ENCODE measurements around the gene COL4A3.

COL4A3 gene

DNA sequence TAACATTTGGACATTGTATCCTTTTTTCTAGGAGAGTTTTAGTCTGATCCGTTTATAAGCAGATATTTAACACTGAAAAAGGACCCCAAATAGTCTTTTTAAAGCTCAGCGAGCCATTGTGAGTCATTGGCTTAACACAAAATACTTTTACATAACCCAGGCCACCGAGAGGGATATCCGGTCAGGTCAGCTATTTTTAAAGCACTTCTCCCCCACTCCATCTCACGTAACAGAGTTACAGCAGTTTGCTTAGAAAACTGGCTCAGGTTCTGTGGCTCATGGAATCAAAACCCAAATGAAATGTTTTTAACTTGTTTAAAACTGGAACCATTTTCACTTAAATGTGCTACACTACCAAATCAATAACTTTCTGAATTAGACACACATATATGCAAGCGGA, 23.9 kb downstream of the COL4A3 start:
- DNase-seq (ENCODE audit: insufficient read length) (peak; percentile 17), FAIRE-seq (peak; percentile 90)
- TF ChIP-seq POLR2AphosphoS5 (IDR thresholded peaks at IDR 0.05; ENCODE audit: low read depth, low read length) (no peak), POLR2A (IDR thresholded peaks at IDR 0.05; ENCODE audit: low read depth, low read length) (peak; percentile 54; the same call in 1 of the 2 replicates), TAF1 (IDR thresholded peaks at IDR 0.05; ENCODE audit: borderline replicate concordance, low read depth, low read length) (peak; percentile 37; the same call in 1 of the 2 replicates)

DNA sequence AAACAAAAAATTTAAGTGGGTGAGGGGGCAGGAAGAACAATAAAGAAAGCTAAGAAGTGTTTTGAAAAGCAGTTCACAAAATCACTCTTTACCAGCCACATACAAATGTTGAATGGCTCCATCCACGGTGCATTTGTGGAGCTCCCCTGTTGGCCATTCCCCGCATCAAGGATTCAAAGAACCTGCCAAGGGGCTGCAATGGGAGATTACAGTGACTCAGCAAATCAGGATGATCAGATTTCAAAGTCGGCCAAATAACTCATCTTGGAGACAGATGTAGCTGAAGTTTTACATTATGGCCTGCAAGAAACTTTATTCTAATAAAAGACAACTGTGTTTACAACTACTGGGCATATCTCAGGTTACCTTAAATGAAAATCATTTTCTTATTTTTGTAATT, 26.9 kb downstream of the COL4A3 start:
- no peak for TF ChIP-seq TAF1 (IDR thresholded peaks at IDR 0.05; ENCODE audit: borderline replicate concordance, low read depth, low read length)
- no peak for TF ChIP-seq POLR2AphosphoS5 (IDR thresholded peaks at IDR 0.05; ENCODE audit: low read depth, low read length)
- no peak for TF ChIP-seq POLR2A (IDR thresholded peaks at IDR 0.05; ENCODE audit: low read depth, low read length)
- DNase-seq (ENCODE audit: insufficient read length): no peak
- peak; percentile 60 for FAIRE-seq

DNA sequence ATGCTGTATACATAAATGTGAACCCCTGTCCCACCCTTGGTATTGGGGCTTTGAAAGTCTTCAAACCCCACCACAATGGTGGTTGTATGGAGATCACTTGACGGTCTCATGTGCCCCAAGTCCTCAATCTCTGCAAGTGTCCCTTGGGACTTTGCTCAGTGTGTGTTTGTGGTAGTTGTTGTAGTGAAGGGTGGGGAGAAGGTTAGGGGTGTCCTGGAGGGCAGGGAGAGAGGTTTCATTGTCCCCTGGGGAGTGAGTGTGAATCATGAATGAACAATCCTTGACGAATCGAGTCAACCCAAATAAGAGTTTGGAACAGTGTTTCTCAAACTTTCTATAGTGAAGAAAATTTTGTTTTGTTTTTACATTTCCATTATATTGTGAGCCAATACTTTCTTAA, 28.1 kb downstream of the COL4A3 start:
- FAIRE-seq (no peak), DNase-seq (ENCODE audit: insufficient read length) (no peak)
- TF ChIP-seq POLR2AphosphoS5 (IDR thresholded peaks at IDR 0.05; ENCODE audit: low read depth, low read length): no peak
- TF ChIP-seq TAF1 (IDR thresholded peaks at IDR 0.05; ENCODE audit: borderline replicate concordance, low read depth, low read length): no peak
- no peak for TF ChIP-seq POLR2A (IDR thresholded peaks at IDR 0.05; ENCODE audit: low read depth, low read length)

DNA sequence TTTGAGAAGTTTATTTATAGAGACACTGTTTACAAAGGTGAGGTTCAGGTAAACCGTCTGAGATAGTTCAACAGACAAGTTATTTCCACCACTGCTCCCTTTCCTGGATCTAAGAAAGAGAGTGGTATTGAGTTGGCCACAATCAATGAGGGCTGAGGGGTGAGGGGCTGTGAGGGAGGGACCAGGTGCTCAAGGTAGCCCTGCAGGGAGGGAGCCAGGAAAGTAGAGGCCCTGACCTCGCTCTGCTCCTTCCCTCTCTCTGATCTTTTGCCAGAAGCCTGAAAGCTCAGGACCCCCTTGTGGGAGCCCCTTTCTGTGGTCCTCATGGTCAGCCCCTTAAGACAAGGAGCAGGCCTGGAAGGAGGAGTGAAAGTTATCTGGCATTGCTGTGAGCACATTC, 29.8 kb downstream of the COL4A3 start:
- TF ChIP-seq POLR2AphosphoS5 (IDR thresholded peaks at IDR 0.05; ENCODE audit: low read depth, low read length) (no peak), TAF1 (IDR thresholded peaks at IDR 0.05; ENCODE audit: borderline replicate concordance, low read depth, low read length) (no peak), POLR2A (IDR thresholded peaks at IDR 0.05; ENCODE audit: low read depth, low read length) (no peak)
- FAIRE-seq: no peak
- no peak for DNase-seq (ENCODE audit: insufficient read length)

DNA sequence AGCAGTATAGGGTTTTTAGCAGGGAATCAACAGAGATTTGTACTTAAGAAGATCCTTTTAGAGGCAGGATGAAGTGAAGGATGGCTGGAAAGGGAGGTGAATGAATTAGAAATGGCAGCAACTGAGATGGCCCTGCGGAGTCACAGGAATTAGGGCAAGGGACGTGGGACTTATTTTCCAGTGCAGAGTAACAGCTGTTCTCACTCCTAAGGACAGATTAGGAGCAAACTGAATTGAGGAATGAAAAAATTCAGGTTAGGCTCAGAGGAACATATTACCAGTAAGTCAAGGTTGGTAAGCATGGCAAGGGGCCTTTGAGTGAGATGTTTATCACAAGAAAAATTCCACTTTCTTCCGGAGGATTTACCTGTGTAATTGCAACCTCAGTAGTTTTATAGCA, 34.4 kb downstream of the COL4A3 start:
- no peak for FAIRE-seq
- no peak for DNase-seq (ENCODE audit: insufficient read length)
- TF ChIP-seq POLR2A (IDR thresholded peaks at IDR 0.05; ENCODE audit: low read depth, low read length): no peak
- no peak for TF ChIP-seq TAF1 (IDR thresholded peaks at IDR 0.05; ENCODE audit: borderline replicate concordance, low read depth, low read length)
- TF ChIP-seq POLR2AphosphoS5 (IDR thresholded peaks at IDR 0.05; ENCODE audit: low read depth, low read length): no peak

DNA sequence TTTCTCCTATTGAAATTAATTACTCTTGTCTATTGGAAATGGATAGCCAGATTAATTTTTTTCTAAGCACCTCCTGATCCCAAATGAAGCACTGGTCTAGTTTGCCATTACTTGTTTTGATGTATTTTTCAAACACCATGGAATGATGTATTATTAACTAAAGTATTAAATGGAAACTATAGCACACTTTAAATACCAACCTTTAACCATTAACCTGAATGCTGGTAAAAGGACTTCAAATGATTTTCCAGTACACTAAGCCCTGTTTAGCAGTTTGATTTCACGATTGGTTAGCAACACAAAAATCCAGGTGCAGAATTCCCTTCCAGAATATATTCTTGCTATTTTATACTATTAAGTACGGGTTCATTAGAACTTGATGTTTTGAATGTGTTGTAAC, 37.3 kb downstream of the COL4A3 start:
- TF ChIP-seq POLR2A (IDR thresholded peaks at IDR 0.05; ENCODE audit: low read depth, low read length) (no peak), TAF1 (IDR thresholded peaks at IDR 0.05; ENCODE audit: borderline replicate concordance, low read depth, low read length) (no peak), POLR2AphosphoS5 (IDR thresholded peaks at IDR 0.05; ENCODE audit: low read depth, low read length) (no peak)
- DNase-seq (ENCODE audit: insufficient read length) (no peak), FAIRE-seq (no peak)

DNA sequence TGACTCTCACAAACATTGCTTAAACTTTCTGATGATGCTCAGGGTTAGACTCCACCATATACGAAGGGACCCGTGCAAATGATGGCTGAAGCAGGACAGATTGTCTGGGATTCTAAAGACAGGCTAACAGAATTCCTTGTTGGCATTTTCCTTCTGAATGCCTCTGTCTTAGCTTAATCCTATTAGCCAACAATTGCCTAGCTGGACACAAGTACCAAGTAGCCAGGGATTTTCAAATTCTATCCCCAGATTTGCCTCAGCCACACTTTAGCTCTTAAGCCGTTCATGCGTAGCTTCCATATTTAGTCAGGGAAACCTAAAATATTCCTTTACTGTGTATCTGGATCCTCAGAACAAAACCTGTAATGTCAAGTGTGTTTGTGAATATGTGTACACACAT, 40.0 kb downstream of the COL4A3 start:
- FAIRE-seq (peak; percentile 61), DNase-seq (ENCODE audit: insufficient read length) (no peak)
- TF ChIP-seq TAF1 (IDR thresholded peaks at IDR 0.05; ENCODE audit: borderline replicate concordance, low read depth, low read length) (no peak), POLR2AphosphoS5 (IDR thresholded peaks at IDR 0.05; ENCODE audit: low read depth, low read length) (no peak), POLR2A (IDR thresholded peaks at IDR 0.05; ENCODE audit: low read depth, low read length) (no peak)

DNA sequence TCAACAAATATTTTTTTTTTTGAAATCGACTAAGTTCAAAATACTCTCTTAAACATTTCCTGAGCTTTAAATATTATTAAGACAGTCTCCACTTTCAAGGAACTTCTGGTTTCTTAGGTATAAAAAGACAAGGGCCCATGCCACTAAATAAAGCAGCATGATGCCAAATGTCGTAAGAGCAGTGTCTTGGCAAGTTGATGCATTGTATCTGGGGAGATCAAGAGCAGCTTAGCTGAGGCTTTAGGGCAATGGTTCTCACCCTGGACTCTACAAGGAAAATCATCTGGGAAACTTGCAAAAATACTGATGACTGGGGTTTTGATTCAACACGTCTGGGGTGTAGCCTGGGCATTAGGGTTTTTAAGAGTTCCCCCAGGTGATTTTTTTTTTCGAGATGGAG, 41.3 kb downstream of the COL4A3 start:
- DNase-seq (ENCODE audit: insufficient read length) (no peak), FAIRE-seq (no peak)
- TF ChIP-seq POLR2A (IDR thresholded peaks at IDR 0.05; ENCODE audit: low read depth, low read length): no peak
- no peak for TF ChIP-seq TAF1 (IDR thresholded peaks at IDR 0.05; ENCODE audit: borderline replicate concordance, low read depth, low read length)
- no peak for TF ChIP-seq POLR2AphosphoS5 (IDR thresholded peaks at IDR 0.05; ENCODE audit: low read depth, low read length)

DNA sequence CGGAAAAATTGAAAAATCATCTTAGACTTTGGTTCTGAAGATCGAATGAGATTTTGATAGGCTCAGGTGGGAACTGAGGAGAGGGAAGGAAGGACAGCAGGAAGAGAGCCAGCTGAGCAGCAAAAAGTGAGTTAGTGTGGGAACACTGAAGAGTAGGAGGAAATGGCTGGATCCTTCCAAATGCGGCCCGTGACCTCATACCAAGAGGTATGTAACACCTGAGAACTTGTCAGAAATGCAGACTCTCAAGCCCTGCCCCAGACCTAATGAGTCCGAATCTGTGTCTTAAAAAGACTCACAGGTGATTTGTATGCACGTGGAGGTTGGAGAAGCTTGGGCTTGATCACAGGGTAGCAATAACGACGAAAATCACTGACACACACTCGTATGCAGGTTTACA, 42.0 kb downstream of the COL4A3 start:
- DNase-seq (ENCODE audit: insufficient read length): no peak
- FAIRE-seq: no peak
- TF ChIP-seq POLR2A (IDR thresholded peaks at IDR 0.05; ENCODE audit: low read depth, low read length) (no peak), TAF1 (IDR thresholded peaks at IDR 0.05; ENCODE audit: borderline replicate concordance, low read depth, low read length) (no peak), POLR2AphosphoS5 (IDR thresholded peaks at IDR 0.05; ENCODE audit: low read depth, low read length) (no peak)

DNA sequence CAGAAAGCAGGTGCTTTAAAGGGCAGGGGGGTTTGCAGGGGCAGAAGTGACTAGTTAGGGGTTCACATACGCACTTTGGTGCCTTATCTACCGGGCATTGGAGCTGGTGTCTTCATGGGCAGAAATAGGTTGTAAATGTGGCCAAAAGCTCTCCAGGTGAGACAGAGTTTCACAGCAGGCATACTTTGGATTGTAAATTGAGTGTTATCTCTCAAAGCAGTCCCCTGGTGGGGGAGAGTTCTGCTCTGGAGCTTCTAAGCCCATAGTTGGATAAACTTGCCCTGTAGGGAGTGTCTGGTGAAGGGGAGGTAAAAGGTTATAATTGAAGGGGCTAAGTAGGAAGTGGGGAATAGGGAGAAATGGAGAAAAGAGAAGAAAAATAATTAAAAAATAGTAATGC, 43.1 kb downstream of the COL4A3 start:
- no peak for TF ChIP-seq TAF1 (IDR thresholded peaks at IDR 0.05; ENCODE audit: borderline replicate concordance, low read depth, low read length)
- no peak for TF ChIP-seq POLR2A (IDR thresholded peaks at IDR 0.05; ENCODE audit: low read depth, low read length)
- TF ChIP-seq POLR2AphosphoS5 (IDR thresholded peaks at IDR 0.05; ENCODE audit: low read depth, low read length): no peak
- no peak for DNase-seq (ENCODE audit: insufficient read length)
- FAIRE-seq: no peak

DNA sequence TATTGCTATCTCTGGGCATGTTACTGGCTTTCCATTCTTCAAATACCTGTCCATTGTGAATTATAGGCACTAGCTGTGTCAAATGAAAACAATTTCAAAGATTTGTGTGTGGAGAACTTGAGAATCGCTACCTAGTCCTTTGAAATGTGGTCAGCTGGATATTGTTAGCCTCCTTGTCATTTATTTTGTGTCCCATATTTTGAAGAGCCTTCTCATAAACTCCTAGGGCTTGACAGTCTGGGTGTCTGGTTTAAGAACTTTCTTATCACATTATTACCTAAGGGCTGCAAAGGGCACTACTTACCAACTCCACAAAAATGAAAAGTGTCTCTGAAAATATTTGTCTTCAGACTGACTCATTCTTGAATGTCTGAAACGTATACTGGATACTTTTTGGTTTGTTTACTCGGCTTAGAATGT, 50.2 kb downstream of the COL4A3 start:
- TF ChIP-seq POLR2AphosphoS5 (IDR thresholded peaks at IDR 0.05; ENCODE audit: low read depth, low read length): no peak
- no peak for FAIRE-seq
- DNase-seq (ENCODE audit: insufficient read length): no peak

DNA sequence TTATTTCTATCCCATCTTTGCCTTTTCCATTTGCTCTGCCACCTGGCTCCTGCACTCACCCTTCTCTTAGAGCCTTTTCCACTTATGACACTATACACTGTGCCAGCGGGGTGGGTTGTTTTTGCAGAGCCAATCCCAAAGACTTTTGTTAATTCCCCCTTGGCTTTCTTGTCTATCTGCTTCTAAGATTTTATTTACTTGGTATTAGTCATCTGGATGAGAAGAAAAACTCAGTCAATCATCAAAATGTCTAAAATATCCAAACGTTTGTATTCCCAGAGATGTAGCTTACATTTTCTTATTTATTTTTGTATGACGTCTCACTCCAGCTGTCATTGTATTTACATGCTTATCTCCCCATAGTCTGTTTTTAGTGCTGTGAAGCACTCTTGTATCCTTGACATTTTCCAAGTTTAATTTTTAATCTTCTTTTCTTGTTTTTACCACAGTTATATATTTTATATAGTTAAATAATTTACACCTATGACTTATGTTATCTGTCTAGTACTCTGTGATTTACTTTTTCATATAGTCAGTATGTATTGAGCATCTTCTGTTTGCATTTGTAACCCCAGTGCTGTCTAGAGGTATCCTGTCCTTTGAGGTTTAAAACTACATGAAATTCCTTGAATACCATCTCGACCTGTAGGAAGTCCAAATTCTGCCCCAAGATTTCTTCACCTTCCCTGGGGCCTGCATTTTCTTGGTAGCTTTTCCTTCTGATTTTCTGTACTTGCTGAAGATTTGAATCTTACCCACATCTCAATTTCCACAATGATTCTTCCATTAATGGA, 55.1 kb downstream of the COL4A3 start:
- no peak for FAIRE-seq
- TF ChIP-seq TAF1 (IDR thresholded peaks at IDR 0.05; ENCODE audit: borderline replicate concordance, low read depth, low read length) (no peak), POLR2A (IDR thresholded peaks at IDR 0.05; ENCODE audit: low read depth, low read length) (no peak), POLR2AphosphoS5 (IDR thresholded peaks at IDR 0.05; ENCODE audit: low read depth, low read length) (no peak)
- DNase-seq (ENCODE audit: insufficient read length): no peak
